Measurements from ENCODE around the gene ZMYM1. TPM values are rescaled to one million over a fixed set of nuclear protein-coding genes. Genes with fewer than 3 reads are reported as not detected.

ZMYM1 gene
- total RNA-seq, 1 experiment from 2014 or later = 29.4 TPM

DNA sequence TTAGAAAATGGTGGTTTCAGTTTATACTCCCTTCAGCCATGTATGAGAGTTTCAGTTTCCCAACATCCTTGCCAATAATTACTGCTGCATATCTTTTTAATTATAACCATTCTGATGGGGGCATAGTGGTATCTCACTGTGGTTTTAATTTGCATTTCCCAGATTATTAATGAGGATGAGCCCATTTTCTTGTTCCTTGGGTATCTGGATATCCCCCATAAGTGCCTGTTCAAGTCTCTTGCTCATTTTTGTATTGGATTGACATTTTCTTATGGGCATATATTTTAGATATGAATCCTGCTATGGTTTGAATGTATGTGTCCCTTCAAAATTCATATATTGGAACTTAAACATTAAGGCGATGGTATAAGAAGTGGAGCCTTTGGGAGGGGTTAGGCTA is 45.8 kb upstream of the ZMYM1 start:
- Histone ChIP-seq H3K79me2 (ENCODE audit: insufficient read depth, low read length) (no peaks in the 10 kb centered on the region; the same call in 1 of the 2 replicates), H3K4ac (ENCODE audit: low read depth, low read length) (no peak overlapping the region), H3K18ac (ENCODE audit: insufficient read length, low read depth, low read length) (no peak overlapping the region), H2BK15ac (ENCODE audit: low read depth, low read length) (no peak overlapping the region), H3T11ph (ENCODE audit: low read length) (no peak overlapping the region), H3K23ac (ENCODE audit: insufficient read length, low read depth, low read length) (no peak overlapping the region), H4K20me1 (ENCODE audit: control insufficient read depth, insufficient read depth, insufficient read length) (no peaks in the 10 kb centered on the region), H3K23me2 (ENCODE audit: insufficient read length, low read depth, low read length, poor library complexity, severe bottlenecking) (peaks cover 6% of the 10 kb centered on the region), H3K9me3 (ENCODE audit: control insufficient read depth, low read depth, low read length) (peaks cover 4% of the 10 kb centered on the region), H2AK5ac (ENCODE audit: insufficient read length, low read length) (no peak overlapping the region), H3K27me3 (ENCODE audit: insufficient read depth, low read length) (no peaks in the 10 kb centered on the region), H4K5ac (ENCODE audit: insufficient read length, low read depth, low read length) (no peak overlapping the region), H3K56ac (ENCODE audit: insufficient read length, low read depth, low read length) (no peak overlapping the region), H4K8ac (replicated peaks; ENCODE audit: insufficient read length, low read depth, low read length) (no peak overlapping the region), H3K4me2 (ENCODE audit: insufficient read depth, insufficient read length, low read length) (no peak overlapping the region), H2BK5ac (ENCODE audit: insufficient read length, low read length) (no peak overlapping the region), H3K14ac (ENCODE audit: insufficient read depth, low read length) (no peak overlapping the region), H4K91ac (ENCODE audit: insufficient read length, low read depth, low read length) (no peak overlapping the region), H3K4me1 (ENCODE audit: insufficient read depth, low read length) (no peaks in the 10 kb centered on the region), H3K27ac (ENCODE audit: insufficient read length, low read depth, low read length) (no peak overlapping the region), H2BK20ac (ENCODE audit: low read depth, low read length, poor library complexity, severe bottlenecking) (no peak overlapping the region), H3K9ac (ENCODE audit: extremely low read depth, insufficient read length, low read length) (no peak overlapping the region), H3K79me1 (ENCODE audit: insufficient read depth, low read depth, low read length, poor library complexity, severe bottlenecking) (no peaks in the 10 kb centered on the region), H2BK12ac (ENCODE audit: insufficient read length, low read depth, low read length) (no peak overlapping the region), H2BK120ac (ENCODE audit: low read depth, low read length, poor library complexity, severe bottlenecking) (no peak overlapping the region), H2AFZ (ENCODE audit: low read length) (no peak overlapping the region)
- TF ChIP-seq CTCF (conservative IDR thresholded peaks at IDR 0.05) = no peak
- no CpG with 5 or more reads among the region's 1 CpG for WGBS (ENCODE audit: extremely low coverage, insufficient read length, low lambda C conversion rate)
- no peak for DNase-seq
- H3K27ac Mint-ChIP-seq = no peak overlapping the region
- peaks cover 0 to 20% (median 18%) of the 10 kb centered on the region in 3 experiments; a peak in 5 of 7 replicates for H3K36me3 Mint-ChIP-seq (ENCODE audit: insufficient read depth in 1 of 3, low read depth in 3 of 3)
- H3K4me3 Mint-ChIP-seq = no peak overlapping the region
- peaks cover 2 to 7% of the 10 kb centered on the region in 2 experiments for H3K4me1 Mint-ChIP-seq
- H3K9me3 Mint-ChIP-seq = peaks cover 18 to 19% of the 10 kb centered on the region in 2 experiments
- H3K27me3 Mint-ChIP-seq (ENCODE audit: low read depth) = peaks cover 8% of the 10 kb centered on the region
